ENCODE results near the gene HYPK. TPM values are rescaled to one million over a fixed set of nuclear protein-coding genes. Genes with fewer than 3 reads are reported as not detected.

The HYPK gene
- total RNA-seq, 4 donors from 2014 or later = 4.3 to 17.4 (median 12.4) TPM

DNA sequence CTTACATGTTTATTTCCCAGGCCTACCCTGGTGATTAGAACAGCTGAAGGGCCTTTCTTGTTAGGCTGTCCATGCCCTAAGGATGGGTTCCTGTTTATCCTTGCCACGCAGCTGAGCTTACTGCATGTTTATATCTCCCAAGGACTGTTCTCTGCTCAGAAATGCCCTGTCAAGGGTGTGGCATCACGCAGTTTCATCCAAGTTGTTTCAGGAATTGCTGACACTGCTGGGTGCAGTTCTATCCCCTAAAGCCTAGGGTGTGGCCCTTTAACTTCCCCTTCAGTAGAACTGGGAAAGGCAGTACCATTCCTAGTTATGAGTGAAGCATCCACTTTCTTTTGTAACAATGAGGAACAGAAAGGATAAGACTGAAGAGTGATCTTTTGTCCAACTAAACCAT, 28.6 kb upstream of the HYPK start:
- WGBS, 2 donors = 26% methylated on average over 2 of the region's 2 CpGs
- intact Hi-C loops (cut with DNase I; ENCODE audit: low total_unique reads) = no loop called here
- no peak for TF ChIP-seq POLR2A (IDR thresholded peaks at IDR 0.05)
- TF ChIP-seq, protein P1, sequence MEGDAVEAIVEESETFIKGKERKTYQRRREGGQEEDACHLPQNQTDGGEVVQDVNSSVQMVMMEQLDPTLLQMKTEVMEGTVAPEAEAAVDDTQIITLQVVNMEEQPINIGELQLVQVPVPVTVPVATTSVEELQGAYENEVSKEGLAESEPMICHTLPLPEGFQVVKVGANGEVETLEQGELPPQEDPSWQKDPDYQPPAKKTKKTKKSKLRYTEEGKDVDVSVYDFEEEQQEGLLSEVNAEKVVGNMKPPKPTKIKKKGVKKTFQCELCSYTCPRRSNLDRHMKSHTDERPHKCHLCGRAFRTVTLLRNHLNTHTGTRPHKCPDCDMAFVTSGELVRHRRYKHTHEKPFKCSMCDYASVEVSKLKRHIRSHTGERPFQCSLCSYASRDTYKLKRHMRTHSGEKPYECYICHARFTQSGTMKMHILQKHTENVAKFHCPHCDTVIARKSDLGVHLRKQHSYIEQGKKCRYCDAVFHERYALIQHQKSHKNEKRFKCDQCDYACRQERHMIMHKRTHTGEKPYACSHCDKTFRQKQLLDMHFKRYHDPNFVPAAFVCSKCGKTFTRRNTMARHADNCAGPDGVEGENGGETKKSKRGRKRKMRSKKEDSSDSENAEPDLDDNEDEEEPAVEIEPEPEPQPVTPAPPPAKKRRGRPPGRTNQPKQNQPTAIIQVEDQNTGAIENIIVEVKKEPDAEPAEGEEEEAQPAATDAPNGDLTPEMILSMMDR (IDR thresholded peaks at IDR 0.05) = no peak
- DNase-seq (ENCODE audit: low spot score in 2 of 2) = peak in 1 of 2 donors; percentile 56
- H3K4me3 ChIP-seq (ENCODE audit: low read depth, poor library complexity, severe bottlenecking) = no peak overlapping the region

DNA sequence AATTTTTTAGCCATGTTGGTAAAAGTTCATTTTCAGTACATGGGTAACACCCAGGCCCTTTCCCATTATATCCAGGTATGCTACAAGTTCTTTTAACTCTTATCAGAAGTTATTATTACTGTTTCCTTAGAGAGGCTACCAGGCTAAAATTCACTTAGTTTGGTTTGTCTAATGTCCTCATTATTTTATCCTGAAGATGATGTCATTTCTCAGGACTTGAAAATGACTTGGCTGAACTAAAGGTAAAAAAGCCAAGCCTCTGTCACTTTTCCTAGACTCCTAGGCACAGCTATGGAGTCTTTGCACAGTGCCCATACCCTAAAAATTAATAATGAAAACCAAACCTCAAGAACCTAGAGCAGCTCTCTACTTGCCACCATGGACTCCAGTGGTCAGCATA, 27.8 kb upstream of the HYPK start:
- no peak overlapping the region for H3K4me3 ChIP-seq (ENCODE audit: low read depth, poor library complexity, severe bottlenecking)
- TF ChIP-seq, protein P1 (IDR thresholded peaks at IDR 0.05) = no peak
- TF ChIP-seq POLR2A (IDR thresholded peaks at IDR 0.05) = no peak
- intact Hi-C loops (cut with DNase I; ENCODE audit: low total_unique reads) = no loop called here
- no peak for DNase-seq (ENCODE audit: low spot score in 2 of 2)

DNA sequence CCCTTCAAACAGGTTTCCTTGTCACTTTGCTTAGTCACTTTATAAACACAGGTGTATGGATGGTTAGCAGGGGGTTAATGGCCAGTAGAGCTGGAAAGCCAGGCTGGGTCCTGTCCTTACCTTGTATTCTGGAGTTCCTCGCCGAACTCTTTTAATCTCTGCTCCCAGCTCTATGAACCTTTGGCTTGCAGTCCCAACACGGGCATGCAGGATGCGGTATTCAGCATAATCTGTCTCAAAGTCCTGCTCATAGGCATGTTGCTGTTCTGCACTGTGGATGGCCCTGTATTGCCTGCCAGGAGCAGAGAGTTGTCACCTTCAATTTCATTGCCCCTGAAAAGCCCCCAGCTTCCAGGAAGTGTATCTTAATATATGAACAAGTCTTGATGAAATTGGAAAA, 26.3 kb upstream of the HYPK start:
- H3K4me3 ChIP-seq (ENCODE audit: low read depth, poor library complexity, severe bottlenecking) = no peak overlapping the region
- WGBS, 2 donors = 82% methylated on average over 4 of the region's 4 CpGs
- intact Hi-C loops (cut with DNase I; ENCODE audit: low total_unique reads) = no loop called here
- DNase-seq (ENCODE audit: low spot score in 2 of 2) = no peak
- TF ChIP-seq, protein P1 (IDR thresholded peaks at IDR 0.05) = no peak
- TF ChIP-seq POLR2A (IDR thresholded peaks at IDR 0.05) = no peak

DNA sequence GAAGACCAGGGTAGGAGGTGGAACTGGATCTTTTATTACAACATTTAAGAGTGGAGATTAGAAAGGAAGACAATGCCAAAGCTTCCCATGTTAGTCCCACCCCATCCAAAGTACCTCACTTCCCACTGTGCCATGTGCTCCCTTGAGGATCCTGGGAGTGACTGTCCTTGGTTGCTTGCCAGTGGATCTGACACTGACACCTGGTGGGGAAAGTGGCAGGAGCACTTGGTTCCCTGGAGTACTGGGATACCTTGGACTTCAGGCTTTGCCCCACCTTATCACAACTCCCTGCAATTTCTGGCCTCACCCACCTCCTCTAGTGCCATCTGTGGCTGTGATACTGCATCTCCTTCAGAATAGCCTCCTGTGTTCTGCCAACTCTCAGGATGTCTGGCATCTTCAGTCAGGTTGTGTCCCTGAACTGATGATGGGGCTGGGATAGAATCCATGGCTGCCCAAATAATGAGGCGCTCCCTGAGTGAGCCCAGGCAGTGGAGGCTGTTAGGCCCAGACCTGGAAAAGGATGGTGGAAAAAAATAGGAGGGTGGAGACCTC, 24.9 kb upstream of the HYPK start:
- intact Hi-C loops (cut with DNase I; ENCODE audit: low total_unique reads) = no loop called here
- peak in 1 of 2 donors; percentile 51 for DNase-seq (ENCODE audit: low spot score in 2 of 2)
- 65 to 100% methylated on average over 1 of the region's 1 CpG for WGBS, 2 donors
- TF ChIP-seq POLR2A (IDR thresholded peaks at IDR 0.05) = no peak
- TF ChIP-seq, protein P1 (IDR thresholded peaks at IDR 0.05) = no peak
- H3K4me3 ChIP-seq (ENCODE audit: low read depth, poor library complexity, severe bottlenecking) = no peak overlapping the region

DNA sequence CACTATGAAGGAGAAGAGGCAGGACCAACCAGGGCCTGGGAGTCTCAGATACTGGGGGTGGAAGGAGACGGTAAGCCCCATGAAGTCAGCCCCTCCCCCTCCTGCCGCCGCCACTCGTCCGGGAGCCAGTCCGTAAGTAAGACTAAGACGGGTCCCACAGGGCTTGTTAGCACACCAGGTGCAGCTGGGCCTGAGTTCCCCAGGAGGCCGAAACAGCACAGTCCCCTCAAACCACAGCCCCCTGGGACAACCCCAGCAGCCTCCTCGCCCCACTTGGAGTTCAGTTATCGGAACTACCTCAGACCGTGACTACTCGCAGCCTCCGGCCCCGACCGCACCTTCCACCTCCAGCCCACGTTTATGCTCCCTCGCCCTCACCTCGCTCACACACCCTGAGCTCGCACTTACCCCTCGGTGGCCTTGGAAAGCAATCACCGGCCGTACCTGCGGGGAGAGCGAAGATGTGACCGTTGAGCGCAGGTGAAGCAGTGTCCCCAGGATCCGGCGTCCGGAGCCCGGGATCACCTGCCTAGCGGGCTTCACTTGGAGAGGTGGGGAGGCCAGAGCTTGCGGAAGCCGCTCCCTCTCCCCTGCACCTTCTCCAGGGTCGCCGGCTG, 24.2 kb upstream of the HYPK start:
- H3K4me3 ChIP-seq (ENCODE audit: low read depth, poor library complexity, severe bottlenecking) = peak overlapping the region; percentile 61
- no peak for TF ChIP-seq POLR2A (IDR thresholded peaks at IDR 0.05)
- TF ChIP-seq, protein P1 (IDR thresholded peaks at IDR 0.05) = no peak
- DNase-seq (ENCODE audit: low spot score in 2 of 2) = peak in 1 of 2 donors; percentile 91
- intact Hi-C loops (cut with DNase I; ENCODE audit: low total_unique reads) = no loop called here
- 28 to 33% methylated on average over 30 to 31 of the region's 35 CpGs for WGBS, 2 donors
